Kidney glomerular epithelial cell (primary cell): ENCODE data around the gene ARHGEF12.

Experiments used
- DNase-seq: peaks from one replicate; lab custom pipeline; 2025; lab: John Stamatoyannopoulos, UW

Gene ARHGEF12

DNA sequence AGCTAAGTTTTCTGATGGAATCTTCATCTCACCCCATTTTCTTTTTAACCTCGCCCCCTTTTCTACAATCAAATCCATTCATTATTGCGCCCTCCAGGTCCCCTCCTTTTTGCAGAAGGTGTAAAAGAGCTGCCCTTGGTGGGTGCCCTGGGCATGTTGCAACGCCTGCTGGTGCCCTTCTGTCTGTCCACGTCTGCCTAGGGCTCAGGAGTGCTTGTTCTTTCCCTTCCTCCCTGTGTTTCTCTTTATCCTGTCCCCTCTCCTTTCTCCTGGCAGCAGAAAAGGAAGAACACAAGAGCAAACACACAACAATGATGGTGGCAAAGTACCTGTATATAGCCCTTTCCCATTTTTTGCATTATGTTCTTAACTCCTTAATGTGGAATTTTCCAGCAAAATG lies 17.3 kb upstream of the ARHGEF12 start:
- DNase-seq: no peak

- DNase-seq: peak; percentile 47
These were observed 11.0 kb upstream of the ARHGEF12 start, which contains the start of gene TLCD5 for GRCh38 chr11:120324932-120325810. TSS of gene TLCD5 (plus strand) at chr11:120325299. CDS start at chr11:120327442, 2,143 bp downstream.

- no peak for DNase-seq
These were observed 10.0 kb upstream of the ARHGEF12 start for GRCh38 chr11:120326228-120326627.

DNA sequence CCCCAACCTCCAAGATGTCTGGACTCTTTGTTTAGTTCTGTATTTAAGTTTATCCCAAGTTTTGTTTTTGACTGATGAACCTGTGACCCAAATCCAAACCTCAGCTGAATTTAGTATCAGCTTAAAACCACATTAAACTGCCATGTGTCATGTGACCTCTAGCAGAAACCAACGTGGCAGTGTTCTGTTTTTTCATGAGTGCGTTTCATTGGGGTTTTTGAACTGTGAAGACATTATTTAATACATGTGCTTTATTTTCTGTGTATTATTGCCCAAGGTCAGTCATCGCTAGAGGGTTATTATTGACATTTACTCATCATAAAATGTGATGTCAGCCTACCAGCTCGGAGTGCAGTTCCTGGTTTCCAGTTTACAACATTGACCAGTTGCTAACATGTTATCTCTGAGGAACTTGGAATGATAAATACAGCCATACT lies 9.3 kb upstream of the ARHGEF12 start:
- DNase-seq: no peak

DNA sequence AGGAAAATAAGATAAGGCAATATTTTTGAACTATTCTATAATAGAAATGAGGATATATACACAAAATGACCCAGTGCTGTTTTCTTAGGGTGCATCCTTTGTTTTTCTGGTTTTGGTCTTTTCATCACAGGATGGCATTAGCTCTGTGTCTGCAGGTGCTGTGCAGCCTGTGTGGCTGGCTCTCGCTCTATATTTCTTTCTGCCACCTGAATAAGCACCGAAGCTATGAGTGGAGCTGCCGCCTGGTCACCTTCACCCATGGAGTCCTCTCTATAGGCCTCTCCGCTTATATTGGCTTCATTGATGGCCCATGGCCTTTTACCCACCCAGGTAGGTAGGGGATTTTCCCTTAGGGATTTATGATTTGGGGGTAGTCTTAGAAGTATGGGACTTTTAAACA lies 8.9 kb upstream of the ARHGEF12 start:
- no peak for DNase-seq

DNA sequence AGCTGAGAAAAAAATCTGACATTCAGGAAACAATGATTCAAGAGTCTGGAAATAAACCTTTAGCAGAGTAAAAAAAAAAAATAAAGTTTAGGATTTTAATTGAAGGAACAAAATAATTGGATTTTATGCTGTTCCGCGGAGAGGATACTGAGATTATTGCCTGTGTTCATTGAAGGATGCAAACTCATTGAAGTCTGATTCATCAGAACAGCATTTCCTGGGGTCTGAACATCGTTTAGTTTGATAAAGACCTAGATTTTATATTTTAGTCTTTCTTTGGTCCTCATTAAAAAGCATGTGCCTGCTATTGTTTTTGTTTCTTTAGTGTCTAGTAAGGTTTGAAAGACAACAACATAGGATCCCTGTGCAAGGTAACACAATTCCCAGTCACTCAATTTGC lies 6.7 kb upstream of the ARHGEF12 start:
- DNase-seq: no peak

DNA sequence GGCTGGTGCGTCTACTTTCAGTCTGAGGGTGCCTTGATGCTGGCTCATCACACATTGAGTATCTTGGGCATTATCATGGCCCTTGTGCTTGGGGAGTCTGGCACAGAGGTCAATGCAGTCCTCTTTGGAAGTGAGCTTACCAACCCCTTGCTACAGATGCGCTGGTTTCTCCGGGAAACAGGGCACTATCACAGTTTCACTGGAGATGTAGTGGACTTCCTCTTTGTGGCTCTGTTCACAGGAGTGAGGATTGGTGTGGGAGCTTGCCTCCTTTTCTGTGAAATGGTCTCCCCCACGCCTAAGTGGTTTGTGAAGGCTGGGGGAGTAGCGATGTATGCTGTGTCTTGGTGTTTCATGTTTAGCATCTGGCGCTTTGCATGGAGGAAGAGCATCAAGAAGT lies 6.2 kb upstream of the ARHGEF12 start:
- no peak for DNase-seq

DNA sequence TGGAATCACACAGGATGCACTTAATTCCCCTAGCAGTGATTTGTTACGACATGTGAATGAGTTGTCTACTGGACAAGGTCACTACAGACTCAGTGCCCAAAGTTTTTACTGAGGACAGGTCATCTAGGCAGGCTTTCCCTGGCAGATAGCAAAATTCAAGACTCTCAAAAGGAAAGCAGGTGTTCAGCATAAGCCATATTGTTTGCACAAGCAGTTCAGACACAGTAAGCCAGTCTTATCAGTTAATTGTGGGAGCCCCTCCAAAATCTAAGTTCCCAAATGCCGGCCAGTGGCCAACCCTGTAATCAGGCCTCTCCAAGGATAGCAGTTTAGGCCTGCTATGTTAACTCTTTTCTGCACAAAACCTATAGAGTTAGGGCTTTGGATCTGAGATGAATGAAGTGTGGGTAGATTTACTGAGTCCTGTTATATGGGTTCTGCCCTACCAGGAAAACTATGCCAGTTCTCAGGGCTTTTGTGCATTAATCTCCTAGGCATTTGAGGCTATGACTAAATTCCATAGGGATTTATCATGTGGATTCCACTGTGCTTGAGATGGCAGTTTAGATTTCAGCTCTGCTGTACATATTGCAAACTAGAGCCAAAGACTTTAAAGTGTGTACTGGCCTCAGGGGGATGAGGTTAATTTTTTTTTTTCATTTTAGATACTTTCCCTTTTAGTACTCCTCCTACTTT lies 4.8 kb upstream of the ARHGEF12 start:
- peak; percentile 25 for DNase-seq

DNA sequence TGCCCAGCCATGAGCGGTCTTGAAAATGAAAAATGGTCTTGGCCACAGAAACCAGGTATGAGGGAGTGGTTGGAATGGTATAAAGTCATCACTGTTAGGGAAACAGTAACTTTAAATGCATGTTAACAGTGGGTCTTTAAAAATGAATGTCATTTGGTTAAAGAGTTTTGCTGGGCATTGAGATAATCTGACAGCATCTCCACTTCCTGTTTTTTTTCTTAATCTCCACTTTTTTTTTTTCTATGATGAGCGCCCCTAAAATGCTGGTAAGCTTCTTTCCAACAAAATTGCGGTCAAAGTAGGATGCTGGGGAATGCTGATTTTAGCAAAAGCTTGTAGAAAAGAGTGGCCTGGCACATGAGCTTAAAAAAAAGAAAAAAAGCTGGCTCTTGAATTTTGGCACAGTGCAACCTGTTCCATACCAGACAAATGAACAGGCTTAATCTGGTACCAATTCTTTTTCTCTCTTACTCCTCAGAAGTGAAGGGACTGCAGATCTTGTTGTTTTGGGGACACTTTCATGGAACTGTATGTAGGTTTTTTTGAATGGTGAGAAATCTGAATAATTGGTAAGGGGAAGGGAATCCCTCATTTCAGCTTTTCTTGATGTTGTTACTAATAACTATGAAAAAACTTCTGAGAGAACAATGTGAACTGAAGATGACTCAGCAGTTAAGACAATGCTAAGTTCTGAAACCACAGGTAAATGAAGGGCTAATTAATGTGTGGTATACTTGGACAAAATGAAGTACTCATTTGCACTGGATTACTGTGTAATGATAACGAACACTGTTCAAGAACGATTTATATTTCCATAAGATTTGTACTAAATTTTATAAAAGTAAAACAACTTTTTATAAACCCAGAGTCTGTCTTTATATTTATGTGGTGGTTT lies 3.1 kb upstream of the ARHGEF12 start:
- DNase-seq: no peak

GRCh38 chr11:120333801-120334200 lies 2.4 kb upstream of the ARHGEF12 start:
- DNase-seq: no peak

DNA sequence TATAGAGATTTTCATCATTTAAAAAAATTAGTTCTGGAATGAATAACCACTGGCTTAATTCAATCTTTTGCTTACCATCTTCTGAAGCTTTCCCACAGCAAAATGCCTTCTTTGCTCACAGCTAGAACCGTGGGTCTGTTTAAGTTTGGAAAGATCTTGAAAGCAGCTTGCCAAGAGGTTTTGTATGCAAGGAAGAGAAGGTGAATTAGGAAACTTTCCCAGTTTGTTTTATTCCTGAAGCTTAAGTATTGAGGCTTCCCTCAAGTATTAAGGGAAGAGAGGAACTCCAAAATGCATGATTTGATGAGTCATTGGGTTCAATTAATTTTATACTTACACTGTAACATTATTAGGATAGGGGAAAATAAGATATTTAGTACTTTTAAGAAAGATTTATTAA lies 1.9 kb upstream of the ARHGEF12 start:
- DNase-seq: no peak

- DNase-seq: peak; percentile 92
These were observed 1.2 kb upstream of the ARHGEF12 start for GRCh38 chr11:120334894-120335462.

DNA sequence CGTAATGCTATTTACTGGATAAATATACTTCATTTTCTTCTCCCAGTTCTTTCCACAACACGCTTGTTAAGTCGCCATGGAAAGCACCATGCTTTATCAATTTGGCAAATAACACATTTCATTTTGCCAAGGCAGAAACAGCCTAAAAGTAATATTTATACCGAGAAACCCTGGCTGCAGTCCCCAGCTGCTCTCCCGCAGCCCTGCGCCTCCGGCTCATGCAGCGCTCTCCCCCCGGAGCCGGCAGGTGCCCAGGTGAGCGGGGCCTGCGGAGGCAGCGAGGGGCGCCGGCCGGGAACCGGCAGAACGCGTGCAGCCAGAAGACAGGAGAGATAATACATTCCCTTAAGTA lies 681 bp upstream of the ARHGEF12 start:
- no peak for DNase-seq

DNA sequence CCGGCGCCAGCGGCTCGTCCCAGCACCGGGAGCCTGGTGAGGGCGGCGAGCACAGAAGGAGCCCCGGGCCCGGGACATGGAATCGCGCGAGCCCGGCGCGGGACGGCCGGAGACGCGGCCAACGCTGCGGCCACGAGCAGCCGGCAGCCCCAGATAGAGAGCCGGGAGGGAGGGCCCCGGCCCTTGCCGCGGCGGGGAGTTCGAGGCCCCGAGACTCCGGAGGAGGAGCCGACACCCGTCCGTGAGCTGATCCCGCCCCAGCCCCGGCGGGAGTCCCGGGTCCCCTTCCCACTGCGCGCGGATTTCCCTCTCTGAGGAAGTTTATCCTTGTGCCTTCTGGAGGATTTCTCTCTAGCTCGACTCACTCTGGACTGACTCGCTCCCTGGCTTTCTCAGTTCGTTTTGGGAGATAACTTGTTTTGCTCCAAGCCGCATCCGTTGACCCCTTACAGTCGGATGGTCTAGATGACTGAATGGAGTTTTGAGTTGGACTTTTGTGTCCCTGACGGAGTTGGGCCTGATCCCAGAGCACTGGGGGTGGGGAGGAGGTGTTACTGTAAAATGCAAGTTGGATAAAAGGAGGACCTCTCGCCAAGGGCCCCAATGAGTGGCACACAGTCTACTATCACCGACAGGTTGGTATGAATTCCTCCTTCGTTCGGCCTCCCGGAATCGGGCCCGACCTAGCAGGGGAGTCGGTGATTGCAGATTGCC lies 585 bp downstream of the ARHGEF12 start:
- no peak for DNase-seq

DNA sequence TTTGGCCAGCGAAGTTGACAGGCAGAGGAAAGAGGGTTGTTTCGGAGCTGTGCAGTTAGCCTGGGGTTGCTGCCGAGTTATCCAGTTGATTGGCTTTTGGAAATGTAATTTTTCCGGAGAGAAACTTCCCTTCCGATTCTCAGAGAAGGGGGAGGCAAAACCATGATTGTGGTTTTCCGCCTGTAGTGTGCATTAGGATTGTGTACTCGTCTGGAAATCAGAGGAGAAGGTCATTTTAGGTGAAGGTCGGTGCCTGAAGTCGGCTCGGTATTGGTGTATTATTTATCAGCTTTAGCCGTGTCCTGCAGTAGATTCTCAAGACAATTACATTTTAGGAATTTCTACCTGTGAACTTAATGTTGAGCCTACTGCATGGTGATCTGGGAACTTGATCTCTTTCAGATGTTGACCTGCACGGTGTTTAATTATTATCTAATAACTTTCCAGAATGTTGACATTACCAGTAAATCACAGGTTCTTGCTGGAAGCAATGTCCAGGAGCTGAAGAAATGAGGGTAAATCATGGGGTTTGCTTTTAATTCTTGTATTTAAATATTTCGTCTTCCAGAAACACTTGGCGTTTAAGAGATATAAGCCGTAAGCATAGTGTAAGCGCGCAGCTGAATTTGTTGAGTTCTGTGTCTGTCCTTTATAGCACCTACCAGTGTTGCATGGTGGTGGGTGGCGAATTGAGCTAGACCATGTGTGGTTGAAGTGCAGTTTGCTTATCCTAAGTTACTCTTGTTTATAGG lies 1.3 kb downstream of the ARHGEF12 start:
- peak; percentile 32 for DNase-seq

DNA sequence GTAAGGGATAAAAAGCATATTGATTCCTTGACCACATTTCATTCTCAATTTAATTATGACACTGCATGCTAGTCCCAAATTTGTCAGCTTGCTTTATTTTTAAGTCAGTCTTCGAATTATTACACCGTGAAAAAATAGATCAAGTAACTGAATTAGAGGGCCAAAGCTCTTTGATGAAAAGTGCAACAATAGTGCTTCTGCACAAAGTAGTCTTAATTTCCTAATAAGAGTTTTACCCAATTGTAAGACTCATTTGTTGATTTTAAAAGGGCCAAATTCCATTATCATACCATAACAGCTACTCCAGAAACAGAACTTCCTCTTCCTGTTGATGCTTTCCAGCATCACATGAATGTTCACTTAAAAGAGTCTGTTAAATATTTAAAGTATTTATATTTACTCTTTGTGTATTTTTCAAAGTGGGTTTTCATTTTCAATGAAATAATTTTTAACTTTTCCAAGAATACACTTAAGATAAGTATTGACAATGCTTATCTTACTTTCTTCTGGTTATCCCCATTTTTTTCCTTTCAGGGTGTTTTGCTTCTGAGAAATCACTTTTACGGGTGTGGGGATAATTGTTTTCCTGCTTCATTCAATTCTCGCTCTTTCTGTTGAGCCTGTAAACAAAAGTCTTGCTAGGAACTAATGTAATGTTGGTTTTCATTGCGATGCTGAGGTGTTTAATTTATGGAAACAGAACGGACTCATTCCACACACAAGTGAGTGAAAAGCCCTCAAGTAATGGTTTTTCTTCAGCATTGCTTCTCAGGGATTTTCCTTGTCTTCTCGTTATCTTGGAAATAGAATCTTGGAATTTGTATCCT lies 2.1 kb downstream of the ARHGEF12 start:
- no peak for DNase-seq

DNA sequence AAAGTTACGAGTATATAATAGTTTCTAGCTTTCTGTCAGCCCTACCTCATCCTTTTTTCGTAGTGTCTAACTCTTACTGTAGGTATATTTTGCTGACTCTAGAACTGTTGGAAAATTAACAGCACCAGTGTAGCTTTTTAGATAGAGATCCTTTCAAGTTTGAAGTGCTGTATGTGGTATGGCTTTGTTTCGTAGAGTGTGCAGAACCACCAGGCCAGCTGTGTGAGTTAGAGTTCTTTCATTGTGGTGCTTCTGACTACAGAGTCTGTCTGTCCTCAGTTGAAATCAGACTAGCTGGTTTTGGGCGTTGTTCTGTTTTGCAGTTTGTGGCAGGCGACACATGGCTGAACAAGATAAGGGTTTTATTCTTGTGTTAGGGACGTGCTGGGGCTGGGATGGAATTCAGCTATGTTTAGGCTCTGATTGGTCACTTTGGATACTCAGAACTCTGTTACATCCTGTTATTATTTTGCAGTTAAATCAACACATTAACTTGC lies 3.2 kb downstream of the ARHGEF12 start:
- DNase-seq: peak; percentile 69

GRCh38 chr11:120340529-120340928 lies 4.3 kb downstream of the ARHGEF12 start:
- no peak for DNase-seq

DNA sequence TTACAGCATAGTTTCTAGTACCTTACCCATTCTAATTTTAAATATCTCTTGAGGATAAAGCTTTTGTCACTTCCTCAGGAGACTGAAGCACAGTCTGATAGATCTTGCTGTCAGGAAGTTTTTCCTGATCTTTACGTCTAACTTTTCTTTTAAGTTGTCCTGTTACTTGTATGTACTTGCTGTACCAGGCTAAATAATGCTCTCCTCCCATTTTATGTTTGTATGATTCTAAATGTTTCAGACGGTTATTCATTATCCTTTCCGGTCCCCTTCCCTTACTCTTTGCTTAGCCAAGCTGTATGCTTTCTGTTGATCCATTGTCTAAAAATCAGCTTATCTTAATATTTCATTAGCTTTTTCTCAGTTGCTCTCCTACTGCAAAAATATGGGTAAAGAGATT lies 6.0 kb downstream of the ARHGEF12 start:
- no peak for DNase-seq
